ENCODE results near the gene PIK3CB. TPM values are rescaled to one million over a fixed set of nuclear protein-coding genes. Genes with fewer than 3 reads are reported as not detected.

The PIK3CB gene
- total and polyA plus RNA-seq, 2 experiments from 2014 or later, result 14.3 to 23.0 TPM

DNA sequence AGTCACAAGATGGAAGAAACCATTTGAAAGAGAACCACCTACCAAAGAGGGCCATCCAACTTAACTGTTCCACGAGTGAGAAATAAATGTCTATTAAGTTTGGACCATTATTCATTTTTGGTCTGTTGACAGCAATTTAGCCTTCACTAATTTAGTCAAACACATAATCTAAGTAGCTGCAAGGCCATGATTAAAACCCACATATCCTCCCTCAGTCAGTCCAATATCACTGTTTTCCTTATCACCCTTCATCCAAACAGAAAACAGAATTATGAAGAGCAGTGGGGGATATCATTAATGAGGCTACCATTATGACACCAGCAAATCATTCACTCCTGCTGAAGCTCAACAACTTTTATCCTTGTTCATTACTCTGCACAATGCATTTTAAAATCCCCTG lies 52.0 kb downstream of the PIK3CB start:
- no peaks in the 10 kb centered on the region for H3K4me1 ChIP-seq (ENCODE audit: insufficient read depth)
- peaks cover 30% of the 10 kb centered on the region for H3K79me2 ChIP-seq
- no peaks in the 10 kb centered on the region for H4K20me1 ChIP-seq (ENCODE audit: insufficient read depth, poor library complexity, severe bottlenecking)
- no peak for DNase-seq (ENCODE audit: low spot score)
- no peaks in the 10 kb centered on the region for H3K9me3 ChIP-seq (ENCODE audit: low read depth)
- 95% methylated on average over 1 of the region's 1 CpG for WGBS (ENCODE audit: low lambda C conversion rate, missing lambda C conversion rate)
- no peak overlapping the region for H2AFZ ChIP-seq
- no peak overlapping the region for H3K4me2 ChIP-seq
- H3K4me3 ChIP-seq, result no peak overlapping the region
- H3K27me3 ChIP-seq, result no peaks in the 10 kb centered on the region
- TF ChIP-seq EZH2 (IDR thresholded peaks at IDR 0.05; ENCODE audit: borderline replicate concordance) (no peak), EZH2phosphoT487 (IDR thresholded peaks at IDR 0.05; ENCODE audit: low read depth, severe bottlenecking, unreplicated experiment) (no peak), CTCF (IDR thresholded peaks at IDR 0.05; ENCODE audit: poor library complexity) (no peak)
- H3K9me2 ChIP-seq (replicated peaks; ENCODE audit: insufficient read depth), result no peaks in the 10 kb centered on the region
- H3K27ac ChIP-seq, result no peak overlapping the region
- no peaks in the 10 kb centered on the region for H3K36me3 ChIP-seq (replicated peaks; ENCODE audit: insufficient read depth, low read depth)

DNA sequence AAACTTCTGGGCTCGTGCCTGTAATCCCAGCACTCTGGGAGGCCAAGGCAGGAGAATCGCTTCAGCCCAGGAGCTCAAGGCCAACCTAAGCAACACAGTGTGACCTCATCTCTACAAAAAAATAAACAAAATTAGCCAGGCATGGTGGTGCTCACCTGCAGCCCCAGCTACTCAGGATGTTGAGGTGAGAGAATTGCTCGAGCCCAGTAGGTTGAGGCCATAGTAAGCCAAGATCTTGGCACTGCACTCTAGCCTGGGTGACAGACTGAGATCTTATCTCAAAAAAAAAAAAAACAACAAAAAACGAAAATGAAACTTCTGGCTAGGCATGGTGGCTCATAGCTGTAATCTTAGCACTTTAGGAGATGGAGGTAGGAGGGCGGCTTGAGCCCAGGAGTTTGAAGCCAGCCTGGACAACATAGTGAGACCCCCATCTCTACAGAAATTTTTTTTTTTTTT lies 53.7 kb downstream of the PIK3CB start:
- TF ChIP-seq CTCF (IDR thresholded peaks at IDR 0.05; ENCODE audit: poor library complexity) (no peak), EZH2 (IDR thresholded peaks at IDR 0.05; ENCODE audit: borderline replicate concordance) (no peak), EZH2phosphoT487 (IDR thresholded peaks at IDR 0.05; ENCODE audit: low read depth, severe bottlenecking, unreplicated experiment) (no peak)
- 88% methylated on average over 5 of the region's 5 CpGs for WGBS (ENCODE audit: low lambda C conversion rate, missing lambda C conversion rate)
- Histone ChIP-seq H3K4me3 (no peak overlapping the region), H3K4me2 (no peak overlapping the region), H3K36me3 (replicated peaks; ENCODE audit: insufficient read depth, low read depth) (no peaks in the 10 kb centered on the region), H2AFZ (no peak overlapping the region), H3K27me3 (no peaks in the 10 kb centered on the region), H3K9me2 (replicated peaks; ENCODE audit: insufficient read depth) (no peaks in the 10 kb centered on the region), H4K20me1 (ENCODE audit: insufficient read depth, poor library complexity, severe bottlenecking) (no peaks in the 10 kb centered on the region), H3K79me2 (peaks cover 37% of the 10 kb centered on the region), H3K27ac (no peak overlapping the region), H3K4me1 (ENCODE audit: insufficient read depth) (no peaks in the 10 kb centered on the region), H3K9me3 (ENCODE audit: low read depth) (no peaks in the 10 kb centered on the region)
- DNase-seq (ENCODE audit: low spot score), result no peak

- H3K36me3 ChIP-seq (replicated peaks; ENCODE audit: insufficient read depth, low read depth), result no peaks in the 10 kb centered on the region
- H3K27ac ChIP-seq, result no peak overlapping the region
- H3K9me3 ChIP-seq (ENCODE audit: low read depth), result no peaks in the 10 kb centered on the region
- no peaks in the 10 kb centered on the region for H3K9me2 ChIP-seq (replicated peaks; ENCODE audit: insufficient read depth)
- no peak for TF ChIP-seq EZH2 (IDR thresholded peaks at IDR 0.05; ENCODE audit: borderline replicate concordance)
- TF ChIP-seq CTCF (IDR thresholded peaks at IDR 0.05; ENCODE audit: poor library complexity), result no peak
- no peak for TF ChIP-seq EZH2phosphoT487 (IDR thresholded peaks at IDR 0.05; ENCODE audit: low read depth, severe bottlenecking, unreplicated experiment)
- H3K4me1 ChIP-seq (ENCODE audit: insufficient read depth), result peaks cover 8% of the 10 kb centered on the region
- no peak overlapping the region for H3K4me3 ChIP-seq
- no peak overlapping the region for H2AFZ ChIP-seq
- 97% methylated on average over 2 of the region's 2 CpGs for WGBS (ENCODE audit: low lambda C conversion rate, missing lambda C conversion rate)
- no peaks in the 10 kb centered on the region for H4K20me1 ChIP-seq (ENCODE audit: insufficient read depth, poor library complexity, severe bottlenecking)
- H3K79me2 ChIP-seq, result peaks cover 35% of the 10 kb centered on the region
- DNase-seq (ENCODE audit: low spot score), result no peak
- H3K27me3 ChIP-seq, result no peaks in the 10 kb centered on the region
- no peak overlapping the region for H3K4me2 ChIP-seq
These were observed 56.1 kb downstream of the PIK3CB start for GRCh38 chr3:138778643-138779042.

DNA sequence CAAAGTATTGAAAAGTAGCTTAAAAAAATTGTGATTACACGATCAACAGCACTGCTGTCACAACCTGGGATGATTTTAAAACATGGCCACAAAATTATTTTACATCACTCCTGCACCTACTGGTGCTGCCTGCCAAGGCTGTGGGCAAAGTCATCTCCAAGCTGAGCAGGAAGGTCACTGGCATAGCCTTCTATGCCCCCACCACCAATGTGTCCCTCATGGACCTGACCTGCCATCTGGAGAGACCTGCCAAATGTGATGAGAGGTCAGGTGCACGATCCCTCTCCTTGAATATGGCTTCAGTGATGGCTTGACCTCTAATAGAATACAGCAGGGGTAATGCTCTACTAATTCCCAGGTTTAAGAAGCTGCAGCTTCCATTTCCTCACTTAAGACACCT lies 57.8 kb downstream of the PIK3CB start:
- no peaks in the 10 kb centered on the region for H3K9me2 ChIP-seq (replicated peaks; ENCODE audit: insufficient read depth)
- H3K9me3 ChIP-seq (ENCODE audit: low read depth), result no peaks in the 10 kb centered on the region
- no peaks in the 10 kb centered on the region for H4K20me1 ChIP-seq (ENCODE audit: insufficient read depth, poor library complexity, severe bottlenecking)
- H3K79me2 ChIP-seq, result peaks cover 30% of the 10 kb centered on the region
- H3K4me2 ChIP-seq, result no peak overlapping the region
- TF ChIP-seq EZH2phosphoT487 (IDR thresholded peaks at IDR 0.05; ENCODE audit: low read depth, severe bottlenecking, unreplicated experiment), result no peak
- no peak for TF ChIP-seq CTCF (IDR thresholded peaks at IDR 0.05; ENCODE audit: poor library complexity)
- no peak for TF ChIP-seq EZH2 (IDR thresholded peaks at IDR 0.05; ENCODE audit: borderline replicate concordance)
- no peak overlapping the region for H3K4me3 ChIP-seq
- no peak overlapping the region for H2AFZ ChIP-seq
- no peak for DNase-seq (ENCODE audit: low spot score)
- no peaks in the 10 kb centered on the region for H3K36me3 ChIP-seq (replicated peaks; ENCODE audit: insufficient read depth, low read depth)
- H3K4me1 ChIP-seq (ENCODE audit: insufficient read depth), result peaks cover 8% of the 10 kb centered on the region
- 100% methylated on average over 2 of the region's 2 CpGs for WGBS (ENCODE audit: low lambda C conversion rate, missing lambda C conversion rate)
- H3K27me3 ChIP-seq, result no peaks in the 10 kb centered on the region
- H3K27ac ChIP-seq, result no peak overlapping the region

All from hepatocyte (in vitro differentiated cells).